Activated CD8-positive, alpha-beta memory T cell treated with anti-CD3 and anti-CD28 coated beads for 36 hours (primary cell): ENCODE measurements around the gene HSF4. TPM values are rescaled to one million over a fixed set of nuclear protein-coding genes. Genes with fewer than 3 reads are reported as not detected.

ENCODE experiments used
- CTCF ChIA-PET: fragments of 350-600 bp; sonication (Branson Sonifier 250); formaldehyde crosslinking; loops from one replicate; lab custom pipeline; 2021; ENCODE audit warnings: antibody characterized with exemption; lab: Charles Lee
- POLR2A ChIA-PET: fragments of 350-600 bp; sonication (Branson Sonifier 250); formaldehyde crosslinking; loops from one replicate; lab custom pipeline; 2021; ENCODE audit warnings: antibody characterized with exemption; lab: Charles Lee
- total RNA-seq, 2 experiments: library from RNA; stranded (reverse); gene quantifications; one replicate each; pipeline ENCODE4 v1.2.3, GENCODE V29; 2021

HSF4 gene
- total RNA-seq, 2 experiments from 2014 or later, result 7.6 to 11.4 TPM

DNA sequence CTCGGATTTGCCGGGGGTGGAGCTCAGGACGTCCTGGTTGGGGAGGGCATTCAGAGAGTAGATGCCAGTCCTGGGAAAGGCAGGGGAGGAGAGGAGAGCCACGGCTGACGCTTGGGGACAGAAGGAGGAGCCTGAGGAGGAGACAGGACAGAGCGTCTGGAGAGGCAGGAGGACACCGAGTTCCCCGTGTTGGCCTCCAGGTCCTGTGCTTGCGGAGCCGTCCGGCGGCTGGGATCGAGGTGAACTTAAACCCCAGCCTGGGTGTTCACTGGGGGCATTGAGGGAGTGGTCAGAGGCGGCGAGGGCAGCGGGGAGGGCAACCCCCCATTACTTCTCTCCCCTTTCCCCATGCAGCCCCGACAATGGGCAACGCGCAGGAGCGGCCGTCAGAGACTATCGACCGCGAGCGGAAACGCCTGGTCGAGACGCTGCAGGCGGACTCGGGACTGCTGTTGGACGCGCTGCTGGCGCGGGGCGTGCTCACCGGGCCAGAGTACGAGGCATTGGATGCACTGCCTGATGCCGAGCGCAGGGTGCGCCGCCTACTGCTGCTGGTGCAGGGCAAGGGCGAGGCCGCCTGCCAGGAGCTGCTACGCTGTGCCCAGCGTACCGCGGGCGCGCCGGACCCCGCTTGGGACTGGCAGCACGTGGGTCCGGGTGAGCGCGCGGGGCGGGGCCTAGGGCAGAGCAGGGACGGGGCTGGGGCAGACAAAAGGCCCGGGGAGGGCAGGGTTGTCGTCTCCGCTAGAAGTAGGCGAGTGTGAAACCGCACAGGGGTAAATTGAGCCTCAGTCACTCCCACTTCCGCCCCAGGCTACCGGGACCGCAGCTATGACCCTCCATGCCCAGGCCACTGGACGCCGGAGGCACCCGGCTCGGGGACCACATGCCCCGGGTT lies 9.5 kb downstream of the HSF4 start:
- ChIA-PET CTCF (interaction anchor here (0.8 to 5.0 kb wide), 10 partner anchors 10 to 145 kb away, joined by 3 to 28 read pairs (median 4); partner anchors contain the start of genes B3GNT9, CBFB, E2F4 and MATCAP1), POLR2A (interaction anchor here (0.6 to 1.6 kb wide), 4 partner anchors 9 to 339 kb away, joined by 3 to 10 read pairs (median 3); partner anchors contain the start of gene HSF4)

DNA sequence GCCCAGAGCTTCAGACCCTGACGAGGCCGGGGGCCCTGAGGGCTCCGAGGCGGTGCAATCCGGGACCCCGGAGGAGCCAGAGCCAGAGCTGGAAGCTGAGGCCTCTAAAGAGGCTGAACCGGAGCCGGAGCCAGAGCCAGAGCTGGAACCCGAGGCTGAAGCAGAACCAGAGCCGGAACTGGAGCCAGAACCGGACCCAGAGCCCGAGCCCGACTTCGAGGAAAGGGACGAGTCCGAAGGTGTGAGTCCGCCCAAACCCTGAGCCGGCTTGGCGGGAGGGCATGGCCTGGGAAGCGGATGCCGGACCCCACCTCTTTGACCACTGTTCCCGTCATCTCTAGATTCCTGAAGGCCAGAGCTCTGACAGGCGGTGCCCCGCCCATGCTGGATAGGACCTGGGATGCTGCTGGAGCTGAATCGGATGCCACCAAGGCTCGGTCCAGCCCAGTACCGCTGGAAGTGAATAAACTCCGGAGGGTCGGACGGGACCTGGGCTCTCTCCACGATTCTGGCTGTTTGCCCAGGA lies 10.2 kb downstream of the HSF4 start:
- ChIA-PET CTCF (interaction anchor here (0.8 to 5.0 kb wide), 8 partner anchors 10 to 146 kb away, joined by 3 to 28 read pairs (median 4); partner anchors contain the start of genes B3GNT9, CBFB, E2F4 and MATCAP1), POLR2A (interaction anchor here (0.8 to 1.6 kb wide), 2 partner anchors 9 to 12 kb away, joined by 3 to 10 read pairs; partner anchors contain the start of gene HSF4)

DNA sequence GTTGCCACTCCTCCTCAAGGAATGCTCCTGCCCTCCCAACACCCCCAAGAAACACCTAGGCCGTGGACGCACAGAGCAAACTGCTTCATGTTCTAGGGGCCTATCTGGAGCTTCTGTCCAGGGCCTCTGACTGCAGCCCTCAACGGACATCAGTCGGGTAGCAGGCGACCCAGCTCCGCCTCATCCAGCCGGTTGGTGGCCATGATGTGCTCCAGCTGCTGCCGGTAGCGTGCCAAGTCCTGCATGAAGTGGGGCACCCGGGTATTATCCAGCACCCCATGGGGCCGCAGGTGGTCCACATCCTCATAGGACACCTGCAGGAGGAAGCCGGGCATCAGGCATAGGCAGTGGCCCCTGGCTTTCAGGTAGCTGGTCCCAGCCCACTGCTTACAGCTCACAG lies 12.1 kb downstream of the HSF4 start:
- ChIA-PET POLR2A (interaction anchor here (0.6 kb wide), 1 partner anchor 302 kb away, joined by 17 read pairs; no protein-coding TSS in a partner anchor), CTCF (interaction anchor here (0.5 to 5.0 kb wide), 9 partner anchors 8 to 211 kb away, joined by 3 to 28 read pairs (median 4); partner anchors contain the start of genes FBXL8, MATCAP1 and TRADD)

GRCh38 chr16:67177743-67178699 lies 13.5 kb downstream of the HSF4 start:
- CTCF ChIA-PET, result interaction anchor here (0.6 to 5.0 kb wide), 6 partner anchors 11 to 201 kb away, joined by 3 to 28 read pairs (median 4); no protein-coding TSS in a partner anchor
- POLR2A ChIA-PET, result no interaction called here

- POLR2A ChIA-PET, result interaction anchor here (0.5 kb wide), 1 partner anchor 152 kb away, joined by 6 read pairs; no protein-coding TSS in a partner anchor
- CTCF ChIA-PET, result interaction anchor here (0.8 to 1.7 kb wide), 4 partner anchors 10 to 163 kb away, joined by 3 to 5 read pairs (median 4); no protein-coding TSS in a partner anchor
Observed at GRCh38 chr16:67179421-67180080, 15.0 kb downstream of the HSF4 start.

GRCh38 chr16:67180166-67180565 lies 15.6 kb downstream of the HSF4 start:
- CTCF ChIA-PET, result interaction anchor here (1.0 to 1.7 kb wide), 4 partner anchors 10 to 164 kb away, joined by 3 to 5 read pairs (median 4); partner anchors contain the start of gene NOL3
- POLR2A ChIA-PET, result no interaction called here

- ChIA-PET POLR2A (interaction anchor here (0.6 kb wide), 1 partner anchor 28 kb away, joined by 4 read pairs; no protein-coding TSS in a partner anchor), CTCF (interaction anchor here (1.0 to 4.8 kb wide), 2 partner anchors 11 to 163 kb away, joined by 3 to 23 read pairs; partner anchors contain the start of gene NOL3)
Observed at GRCh38 chr16:67181346-67181745, 16.8 kb downstream of the HSF4 start.

GRCh38 chr16:67182288-67182687 lies 17.7 kb downstream of the HSF4 start:
- CTCF ChIA-PET, result interaction anchor here (1.3 to 4.8 kb wide), 4 partner anchors 12 to 164 kb away, joined by 3 to 23 read pairs (median 8); partner anchors contain the start of gene NOL3
- POLR2A ChIA-PET, result interaction anchor here (0.6 kb wide), 1 partner anchor 154 kb away, joined by 9 read pairs; no protein-coding TSS in a partner anchor

DNA sequence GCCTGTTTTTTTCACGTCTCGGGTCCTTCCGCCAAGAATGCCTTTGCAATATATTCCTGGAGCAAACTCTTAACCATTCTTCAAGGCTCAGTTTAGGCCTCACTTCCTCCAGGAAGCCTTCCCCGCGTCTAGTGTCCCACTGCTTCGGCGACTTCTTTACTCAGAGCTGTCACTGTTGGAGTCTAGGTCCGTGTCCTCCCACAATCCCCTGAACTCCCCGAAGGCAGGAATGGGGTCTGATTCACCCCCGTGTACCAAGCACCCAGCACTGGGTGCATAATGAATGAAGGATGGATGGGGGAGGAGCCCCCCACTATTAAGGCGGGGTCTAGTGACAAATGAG lies 18.7 kb downstream of the HSF4 start:
- ChIA-PET POLR2A (interaction anchor here (0.6 to 0.9 kb wide), 2 partner anchors 13 to 43 kb away, joined by 3 read pairs; partner anchors contain the start of genes NOL3 and TMEM208), CTCF (interaction anchor here (0.6 to 4.8 kb wide), 6 partner anchors 8 to 229 kb away, joined by 3 to 23 read pairs (median 14); partner anchors contain the start of gene NOL3)

DNA sequence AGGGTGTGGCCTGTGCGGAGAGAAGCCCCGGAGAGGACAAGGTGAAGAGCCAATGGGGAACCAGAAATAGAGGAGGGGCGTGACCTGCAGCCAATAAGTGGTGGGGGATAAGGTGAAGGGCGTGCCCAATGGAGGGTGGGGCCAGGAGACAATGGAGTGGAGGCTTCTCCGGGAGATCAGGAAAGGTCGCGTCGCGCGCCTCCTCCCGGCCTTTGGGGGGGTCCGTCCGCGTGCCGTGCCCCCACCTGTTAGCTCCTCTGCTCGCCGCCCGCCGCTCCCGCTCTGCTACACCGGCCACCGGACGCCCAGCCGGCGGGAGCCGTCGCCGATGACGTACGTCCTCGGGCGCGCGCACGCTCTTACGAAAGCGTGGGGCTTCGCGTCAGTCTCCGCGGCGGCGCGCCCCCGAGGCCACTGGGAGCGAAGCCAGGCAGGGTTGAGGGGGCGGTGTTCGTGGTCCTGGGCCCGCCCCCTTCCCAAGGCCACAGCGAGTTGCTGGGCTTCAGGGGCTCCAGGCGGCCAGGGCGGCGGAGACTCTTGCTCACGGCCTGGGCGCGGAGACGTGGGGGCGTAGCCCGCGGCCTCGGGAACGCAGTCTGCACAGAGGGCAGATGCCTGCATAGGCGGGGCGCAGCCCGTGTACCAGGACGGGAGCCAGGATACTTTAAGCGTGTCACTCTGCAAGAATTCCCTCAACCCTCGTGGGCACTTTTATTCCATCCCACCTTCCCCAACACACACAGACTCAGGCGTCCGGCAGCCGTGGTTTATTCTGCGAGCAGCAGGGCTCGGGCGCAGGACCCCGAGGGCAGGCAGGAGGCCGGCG lies 19.3 kb downstream of the HSF4 start, which contains the start of gene MATCAP1:
MATCAP1 (minus strand) TSS at position 337 of the 826 bp plus-strand sequence. CDS start 3,353 bp downstream, outside the sequence.
- CTCF ChIA-PET, result interaction anchor here (0.6 to 4.8 kb wide), 18 partner anchors 8 to 289 kb away, joined by 3 to 26 read pairs (median 5); partner anchors contain the start of genes HSF4 and NOL3
- POLR2A ChIA-PET, result interaction anchor here (0.6 to 0.9 kb wide), 2 partner anchors 43 to 155 kb away, joined by 3 read pairs; partner anchors contain the start of gene TMEM208

GRCh38 chr16:67184453-67184994 lies 20.0 kb downstream of the HSF4 start:
- POLR2A ChIA-PET, result interaction anchor here (0.6 to 1.2 kb wide), 3 partner anchors 25 to 167 kb away, joined by 3 read pairs; no protein-coding TSS in a partner anchor

GRCh38 chr16:67184995-67185650 lies 20.6 kb downstream of the HSF4 start:
- POLR2A ChIA-PET, result interaction anchor here (0.5 to 1.2 kb wide), 4 partner anchors 11 to 357 kb away, joined by 3 to 8 read pairs (median 3); no protein-coding TSS in a partner anchor
- CTCF ChIA-PET, result interaction anchor here (0.6 to 4.8 kb wide), 32 partner anchors 10 to 290 kb away, joined by 3 to 26 read pairs (median 5); partner anchors contain the start of genes B3GNT9, FBXL8, HSF4 and NOL3

More at GRCh38 chr16:67184453-67184994, 20.0 kb downstream of the HSF4 start:
- CTCF ChIA-PET, result interaction anchor here (0.6 to 4.8 kb wide), 28 partner anchors 9 to 289 kb away, joined by 3 to 26 read pairs (median 5); partner anchors contain the start of genes B3GNT9, FBXL8, HSF4 and NOL3

GRCh38 chr16:67185651-67186134 lies 21.1 kb downstream of the HSF4 start:
- ChIA-PET POLR2A (interaction anchor here (0.5 to 1.2 kb wide), 3 partner anchors 12 to 357 kb away, joined by 3 to 8 read pairs (median 3); no protein-coding TSS in a partner anchor), CTCF (interaction anchor here (0.6 to 4.8 kb wide), 24 partner anchors 10 to 291 kb away, joined by 3 to 26 read pairs (median 5); partner anchors contain the start of genes B3GNT9, FBXL8, HSF4 and NOL3)

GRCh38 chr16:67186550-67186950 lies 22.0 kb downstream of the HSF4 start:
- CTCF ChIA-PET, result interaction anchor here (0.6 to 1.1 kb wide), 2 partner anchors 14 to 168 kb away, joined by 3 to 4 read pairs; no protein-coding TSS in a partner anchor
- POLR2A ChIA-PET, result no interaction called here
